HEK293 (cell line): ENCODE measurements around the gene GNAQ.

Experiments used
- CTCF ChIP-seq: fragments of 450-650 bp; formaldehyde crosslinking; IDR thresholded peaks from 2 replicates; pipeline ENCODE4 v1.5.1; 2016; ENCODE audit warnings: missing biosample characterization, missing genetic modification characterization
- ELK4 ChIP-seq: IDR thresholded peaks from 2 replicates; pipeline ENCODE4 v1.6.1; 2011; ENCODE audit warnings: mild to moderate bottlenecking, low read depth, low read length, borderline replicate concordance
- MZF1 ChIP-seq: fragments of 450-650 bp; formaldehyde crosslinking; IDR thresholded peaks from 2 replicates; pipeline ENCODE4 v1.5.1; 2017; ENCODE audit warnings: missing biosample characterization, missing genetic modification characterization, borderline replicate concordance
- SP2 ChIP-seq: fragments of 450-650 bp; formaldehyde crosslinking; IDR thresholded peaks from 2 replicates; pipeline ENCODE4 v1.5.1; 2016; ENCODE audit warnings: missing biosample characterization, missing genetic modification characterization
- ZNF701 ChIP-seq: fragments of 450-650 bp; formaldehyde crosslinking; IDR thresholded peaks from 2 replicates; pipeline ENCODE4 v1.5.1; 2016; ENCODE audit warnings: missing biosample characterization, missing genetic modification characterization
- ZNF837 ChIP-seq: fragments of 450-650 bp; formaldehyde crosslinking; IDR thresholded peaks from 2 replicates; pipeline ENCODE4 v1.5.1; 2016; ENCODE audit warnings: missing biosample characterization, missing genetic modification characterization
- TF ChIP-seq, protein P1 (sequence below): sonication (generic); formaldehyde crosslinking; IDR thresholded peaks from 2 replicates; pipeline ENCODE4 v1.8.1; 2022; ENCODE audit warnings: mild to moderate bottlenecking, moderate library complexity, missing genetic modification reagents
- TF ChIP-seq, protein P2 (sequence below): fragments of 450-650 bp; formaldehyde crosslinking; IDR thresholded peaks from 2 replicates; pipeline ENCODE4 v1.5.1; 2017; ENCODE audit warnings: missing biosample characterization, missing genetic modification characterization
- TF ChIP-seq, protein P3 (sequence below): fragments of 450-650 bp; formaldehyde crosslinking; IDR thresholded peaks from 2 replicates; pipeline ENCODE4 v1.5.1; 2017; ENCODE audit warnings: missing biosample characterization, missing genetic modification characterization

DNA sequence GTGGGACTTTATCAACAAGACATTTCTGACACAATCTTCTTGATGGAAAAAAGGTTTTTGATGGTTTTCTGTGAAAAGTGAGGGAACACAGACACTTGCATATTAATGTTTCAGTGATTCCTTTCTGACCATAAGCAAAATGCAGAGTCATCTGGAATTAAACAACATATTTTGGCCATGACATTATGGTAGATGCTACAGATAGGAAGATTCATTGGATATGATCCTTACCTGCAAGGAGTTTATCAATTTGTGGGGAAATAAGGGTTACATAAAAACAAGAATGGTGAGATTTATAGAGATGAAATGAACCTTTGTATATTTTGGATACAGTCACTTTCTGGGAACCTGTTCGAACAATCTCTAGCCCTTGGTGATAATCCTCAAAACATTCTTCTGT lies 228.2 kb downstream of the GNAQ start:
- TF ChIP-seq CTCF (tag by site-specific recombination): no peak
- TF ChIP-seq ZNF837 (tag by site-specific recombination): no peak
- TF ChIP-seq, protein P1, sequence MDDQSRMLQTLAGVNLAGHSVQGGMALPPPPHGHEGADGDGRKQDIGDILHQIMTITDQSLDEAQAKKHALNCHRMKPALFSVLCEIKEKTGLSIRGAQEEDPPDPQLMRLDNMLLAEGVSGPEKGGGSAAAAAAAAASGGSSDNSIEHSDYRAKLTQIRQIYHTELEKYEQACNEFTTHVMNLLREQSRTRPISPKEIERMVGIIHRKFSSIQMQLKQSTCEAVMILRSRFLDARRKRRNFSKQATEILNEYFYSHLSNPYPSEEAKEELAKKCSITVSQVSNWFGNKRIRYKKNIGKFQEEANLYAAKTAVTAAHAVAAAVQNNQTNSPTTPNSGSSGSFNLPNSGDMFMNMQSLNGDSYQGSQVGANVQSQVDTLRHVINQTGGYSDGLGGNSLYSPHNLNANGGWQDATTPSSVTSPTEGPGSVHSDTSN: no peak
- no peak for TF ChIP-seq SP2
- TF ChIP-seq MZF1 (tag by site-specific recombination): no peak
- no peak for TF ChIP-seq ZNF701 (tag by site-specific recombination)
- no peak for TF ChIP-seq ELK4
- TF ChIP-seq, protein P2, sequence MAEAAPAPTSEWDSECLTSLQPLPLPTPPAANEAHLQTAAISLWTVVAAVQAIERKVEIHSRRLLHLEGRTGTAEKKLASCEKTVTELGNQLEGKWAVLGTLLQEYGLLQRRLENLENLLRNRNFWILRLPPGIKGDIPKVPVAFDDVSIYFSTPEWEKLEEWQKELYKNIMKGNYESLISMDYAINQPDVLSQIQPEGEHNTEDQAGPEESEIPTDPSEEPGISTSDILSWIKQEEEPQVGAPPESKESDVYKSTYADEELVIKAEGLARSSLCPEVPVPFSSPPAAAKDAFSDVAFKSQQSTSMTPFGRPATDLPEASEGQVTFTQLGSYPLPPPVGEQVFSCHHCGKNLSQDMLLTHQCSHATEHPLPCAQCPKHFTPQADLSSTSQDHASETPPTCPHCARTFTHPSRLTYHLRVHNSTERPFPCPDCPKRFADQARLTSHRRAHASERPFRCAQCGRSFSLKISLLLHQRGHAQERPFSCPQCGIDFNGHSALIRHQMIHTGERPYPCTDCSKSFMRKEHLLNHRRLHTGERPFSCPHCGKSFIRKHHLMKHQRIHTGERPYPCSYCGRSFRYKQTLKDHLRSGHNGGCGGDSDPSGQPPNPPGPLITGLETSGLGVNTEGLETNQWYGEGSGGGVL (tag by site-specific recombination): no peak
- TF ChIP-seq, protein P3, sequence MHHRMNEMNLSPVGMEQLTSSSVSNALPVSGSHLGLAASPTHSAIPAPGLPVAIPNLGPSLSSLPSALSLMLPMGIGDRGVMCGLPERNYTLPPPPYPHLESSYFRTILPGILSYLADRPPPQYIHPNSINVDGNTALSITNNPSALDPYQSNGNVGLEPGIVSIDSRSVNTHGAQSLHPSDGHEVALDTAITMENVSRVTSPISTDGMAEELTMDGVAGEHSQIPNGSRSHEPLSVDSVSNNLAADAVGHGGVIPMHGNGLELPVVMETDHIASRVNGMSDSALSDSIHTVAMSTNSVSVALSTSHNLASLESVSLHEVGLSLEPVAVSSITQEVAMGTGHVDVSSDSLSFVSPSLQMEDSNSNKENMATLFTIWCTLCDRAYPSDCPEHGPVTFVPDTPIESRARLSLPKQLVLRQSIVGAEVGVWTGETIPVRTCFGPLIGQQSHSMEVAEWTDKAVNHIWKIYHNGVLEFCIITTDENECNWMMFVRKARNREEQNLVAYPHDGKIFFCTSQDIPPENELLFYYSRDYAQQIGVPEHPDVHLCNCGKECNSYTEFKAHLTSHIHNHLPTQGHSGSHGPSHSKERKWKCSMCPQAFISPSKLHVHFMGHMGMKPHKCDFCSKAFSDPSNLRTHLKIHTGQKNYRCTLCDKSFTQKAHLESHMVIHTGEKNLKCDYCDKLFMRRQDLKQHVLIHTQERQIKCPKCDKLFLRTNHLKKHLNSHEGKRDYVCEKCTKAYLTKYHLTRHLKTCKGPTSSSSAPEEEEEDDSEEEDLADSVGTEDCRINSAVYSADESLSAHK: no peak
